GM19468 (cell line): ENCODE measurements around the gene PPIA.
"Not testable (repeated sequence)": the region's sequence is repeated elsewhere in the genome, so short reads cannot be mapped to it uniquely, and the experiment has no call there.

Source experiments
- ATAC-seq: cut with Tn5 transposase; IDR thresholded peaks from one replicate; pipeline ENCODE4 v1.9.1; 2021; ENCODE audit warnings: mild to moderate bottlenecking, moderate library complexity, moderate number of reproducible peaks; ENCODE audit not compliant: unreplicated experiment; ENCODE audit errors: extremely low read depth

Gene PPIA

GRCh38 chr7:44762726-44763522 lies 33.6 kb upstream of the PPIA start:
- no peak for ATAC-seq

DNA sequence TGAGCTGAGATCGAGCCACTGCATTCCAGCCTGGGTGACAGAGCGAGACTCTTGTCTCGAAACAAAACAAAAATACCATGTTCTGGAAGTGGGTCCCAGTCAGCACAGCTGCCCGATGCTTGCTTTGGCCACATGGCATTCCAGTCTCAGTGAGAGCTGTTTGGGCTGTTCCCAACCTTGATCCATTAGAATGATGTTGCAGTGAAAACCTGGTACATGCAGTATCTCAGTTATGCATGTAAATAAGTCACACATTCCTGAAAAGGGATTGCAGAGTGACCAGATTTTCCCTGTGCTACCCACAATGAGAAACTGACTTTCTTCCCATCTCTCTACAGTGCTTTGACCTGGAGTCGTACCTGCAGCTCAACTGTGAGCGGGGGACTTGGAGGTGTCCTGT lies 32.4 kb upstream of the PPIA start:
- no peak for ATAC-seq

DNA sequence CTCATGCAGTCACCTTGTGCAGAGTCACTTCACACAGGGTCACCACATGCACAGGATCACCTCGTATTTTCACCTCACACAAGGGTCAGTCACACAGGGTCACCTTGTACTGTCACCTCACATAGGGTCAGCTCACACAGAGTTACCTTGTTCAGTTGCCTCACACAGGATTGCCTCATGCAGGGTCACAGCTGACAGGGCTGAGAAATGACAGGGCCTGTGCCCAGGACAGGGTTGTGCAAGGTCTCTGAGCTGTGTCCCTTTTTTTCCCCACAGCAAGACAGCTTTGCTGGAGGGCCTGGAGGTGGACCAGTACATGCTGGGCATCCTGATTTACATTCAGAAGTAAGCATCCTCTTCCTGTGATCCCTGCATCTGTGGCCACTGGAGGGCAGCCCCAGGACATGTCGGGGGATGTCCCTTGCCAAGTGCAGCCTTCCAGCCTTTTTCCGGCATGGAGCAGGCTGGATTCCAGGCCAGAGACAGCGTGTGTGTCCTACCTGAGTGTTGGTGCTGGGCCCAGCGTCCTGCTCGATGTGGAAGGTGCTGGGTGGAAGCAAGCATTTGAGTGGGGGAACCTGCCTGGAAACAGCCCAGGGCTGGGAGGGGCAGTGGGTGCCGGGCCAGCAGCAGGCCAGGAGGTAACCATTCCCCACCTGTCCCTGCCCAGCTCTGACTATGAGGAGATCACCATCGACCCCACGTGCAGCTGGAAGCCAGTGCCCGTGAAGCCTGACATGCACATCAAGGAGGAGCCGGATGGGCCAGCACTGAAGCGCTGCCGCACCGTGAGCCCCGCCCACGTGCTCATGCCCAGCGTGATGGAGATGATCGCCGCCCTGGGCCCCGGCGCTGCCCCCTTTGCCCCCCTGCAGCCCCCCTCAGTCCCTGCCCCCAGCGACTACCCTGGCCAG lies 31.6 kb upstream of the PPIA start:
- ATAC-seq: no peak

DNA sequence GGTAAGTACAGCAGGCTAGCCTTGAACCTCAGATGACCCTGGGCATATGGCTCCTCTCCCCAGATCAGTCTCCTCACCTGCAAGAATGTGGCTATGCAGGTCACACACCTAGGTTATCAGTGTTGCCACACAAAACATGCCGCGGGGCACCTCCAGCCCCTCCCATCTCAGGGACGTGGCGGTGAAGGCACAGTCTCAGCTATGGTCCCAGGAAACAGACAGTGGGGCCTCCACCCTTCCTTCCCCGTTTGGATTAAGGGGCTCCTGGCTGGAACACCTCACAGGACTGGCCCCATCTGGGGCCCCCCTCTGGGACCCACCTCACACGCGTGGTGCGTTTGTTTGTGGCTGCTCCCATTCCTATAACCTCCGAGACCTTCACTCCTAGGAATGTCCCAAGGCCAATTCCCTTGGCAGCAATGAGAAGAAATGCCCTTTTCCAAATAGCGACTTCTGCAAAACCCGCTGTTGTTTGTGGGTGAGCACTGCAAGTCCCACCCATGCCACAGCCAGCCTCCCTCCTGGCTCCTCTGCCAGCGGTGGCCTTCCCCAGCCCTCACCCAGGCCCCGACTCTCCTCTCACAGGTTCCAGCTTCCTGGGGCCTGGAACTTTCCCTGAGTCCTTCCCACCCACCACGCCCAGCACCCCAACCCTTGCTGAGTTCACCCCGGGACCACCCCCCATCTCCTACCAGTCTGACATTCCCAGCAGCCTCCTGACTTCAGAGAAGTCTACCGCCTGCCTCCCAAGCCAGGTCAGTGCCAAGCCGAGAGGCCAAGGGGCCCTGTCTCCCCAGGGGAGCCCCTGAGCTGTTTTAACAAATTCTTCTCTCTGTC lies 30.7 kb upstream of the PPIA start:
- no peak for ATAC-seq

DNA sequence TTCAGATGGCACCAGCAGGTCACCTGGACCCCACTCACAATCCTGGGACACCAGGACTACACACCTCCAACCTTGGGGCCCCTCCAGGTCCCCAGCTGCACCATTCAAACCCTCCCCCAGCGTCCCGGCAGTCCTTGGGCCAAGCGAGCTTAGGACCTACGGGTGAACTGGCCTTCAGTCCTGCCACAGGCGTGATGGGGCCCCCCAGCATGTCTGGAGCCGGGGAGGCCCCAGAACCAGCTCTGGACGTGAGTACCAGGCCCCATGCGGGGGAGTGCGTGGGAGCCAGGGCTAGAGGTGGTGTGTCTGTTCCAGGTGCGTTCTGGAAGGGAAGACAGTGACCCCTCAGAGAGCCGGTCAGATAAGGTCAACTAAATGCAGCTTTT lies 30.1 kb upstream of the PPIA start:
- ATAC-seq: no peak

- no peak for ATAC-seq
Observed at GRCh38 chr7:44767134-44767911, 29.2 kb upstream of the PPIA start.

GRCh38 chr7:44767912-44768627 lies 28.4 kb upstream of the PPIA start:
- no peak for ATAC-seq

- no peak for ATAC-seq
Observed at GRCh38 chr7:44768628-44769371, 27.7 kb upstream of the PPIA start.

DNA sequence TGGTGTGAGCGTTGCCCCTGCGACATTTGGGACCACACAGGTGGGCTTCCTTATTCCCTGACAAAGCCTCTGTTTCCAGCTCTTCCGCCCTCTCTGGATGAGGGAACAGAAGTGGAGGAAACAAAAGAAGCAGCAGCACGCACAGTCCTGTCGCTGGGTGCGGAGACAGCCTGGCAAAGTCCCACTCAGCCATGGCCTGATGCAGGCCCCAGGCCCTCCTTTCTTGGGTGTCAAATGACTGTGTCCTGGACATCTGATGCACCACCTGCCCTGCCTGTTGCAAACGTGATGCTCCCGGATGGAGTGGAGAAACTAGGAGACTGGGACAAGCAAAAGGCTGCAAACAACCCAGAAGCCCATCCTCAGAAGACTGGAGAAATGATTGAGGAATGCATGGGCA lies 27.1 kb upstream of the PPIA start:
- no peak for ATAC-seq

DNA sequence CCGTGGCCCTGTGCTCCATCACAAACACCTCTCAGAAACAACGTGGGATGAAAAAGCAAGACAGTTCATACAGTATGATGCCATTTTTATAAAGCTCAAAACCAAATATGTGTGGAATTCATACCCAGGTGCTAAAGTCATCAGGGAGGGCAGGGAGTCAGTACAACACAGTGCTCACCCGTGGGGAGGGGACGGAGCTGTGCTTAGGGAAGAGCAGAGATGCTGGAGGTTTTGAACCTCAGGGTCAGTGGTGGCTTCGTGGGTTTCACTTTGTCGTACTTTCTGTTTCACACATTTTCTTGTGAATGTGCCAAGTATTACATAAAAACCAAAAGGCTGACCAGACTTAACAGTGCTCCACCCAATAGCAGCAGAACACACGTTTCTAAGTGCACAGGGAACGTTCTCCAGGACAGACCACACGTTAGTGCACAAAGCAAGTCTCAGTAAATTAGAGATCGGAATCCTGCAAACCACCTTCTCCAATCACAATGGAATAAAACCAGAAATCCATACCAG lies 26.6 kb upstream of the PPIA start:
- ATAC-seq: peak; percentile 84

DNA sequence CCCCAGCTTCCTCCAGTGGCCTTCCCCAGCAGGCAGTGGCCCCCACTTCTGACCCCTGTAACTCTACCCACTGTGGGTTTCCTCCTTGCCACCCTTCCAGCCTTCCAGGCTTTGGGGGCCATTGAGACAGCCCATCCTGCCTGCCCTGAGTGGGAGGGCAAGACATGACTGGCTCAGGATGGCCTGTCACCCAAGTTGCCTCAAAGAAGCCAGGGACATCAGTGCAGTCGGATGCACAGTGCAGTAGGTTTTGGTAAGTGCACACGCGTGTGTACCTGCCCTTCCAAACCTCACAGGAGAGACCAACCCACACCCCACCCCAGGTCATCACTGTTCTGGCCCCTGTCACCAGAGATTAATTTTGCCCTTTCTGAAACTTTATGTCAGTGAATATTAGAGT lies 25.1 kb upstream of the PPIA start:
- no peak for ATAC-seq

GRCh38 chr7:44772440-44772839 lies 24.0 kb upstream of the PPIA start:
- no peak for ATAC-seq

DNA sequence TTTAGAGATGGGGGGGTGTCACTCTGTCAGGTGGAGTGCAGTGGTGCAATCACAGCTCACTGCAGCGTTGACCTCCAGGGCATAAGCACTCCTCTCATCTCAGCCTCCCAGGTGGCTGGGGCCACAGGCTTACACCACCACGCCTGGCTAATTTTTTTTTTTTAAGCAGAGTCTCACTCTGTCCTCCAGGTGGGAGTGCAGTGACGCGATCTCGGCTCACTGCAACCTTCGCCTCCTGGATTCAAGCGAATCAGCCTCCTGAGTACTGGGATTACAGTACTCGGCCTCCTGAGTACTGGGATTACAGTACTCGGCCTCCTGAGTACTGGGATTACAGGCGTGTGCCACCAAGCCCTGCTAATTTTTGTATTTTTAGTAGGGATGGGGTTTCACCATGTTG lies 23.6 kb upstream of the PPIA start:
- no peak for ATAC-seq

GRCh38 chr7:44774486-44774885 lies 22.0 kb upstream of the PPIA start:
- ATAC-seq: not testable (repeated sequence)

- ATAC-seq: no peak
Observed at GRCh38 chr7:44775383-44776107, 20.9 kb upstream of the PPIA start.

GRCh38 chr7:44776211-44776610 lies 20.3 kb upstream of the PPIA start:
- ATAC-seq: no peak

- no peak for ATAC-seq
Observed at GRCh38 chr7:44782460-44782859, 14.0 kb upstream of the PPIA start.

- no peak for ATAC-seq
Observed at GRCh38 chr7:44783407-44783806, 13.1 kb upstream of the PPIA start.
